GM19467 (cell line): ENCODE data around the gene LRRC28.
A peak's percentile ranks its signal among the peaks of the same experiment; 100 is the strongest.
"Not testable (repeated sequence)": the region's sequence is repeated elsewhere in the genome, so short reads cannot be mapped to it uniquely, and the experiment has no call there.

Experiments
- ATAC-seq: cut with Tn5 transposase; IDR thresholded peaks from one replicate; pipeline ENCODE4 v1.9.1; 2021; ENCODE audit warnings: mild to moderate bottlenecking, moderate library complexity; ENCODE audit not compliant: unreplicated experiment

The LRRC28 gene

DNA sequence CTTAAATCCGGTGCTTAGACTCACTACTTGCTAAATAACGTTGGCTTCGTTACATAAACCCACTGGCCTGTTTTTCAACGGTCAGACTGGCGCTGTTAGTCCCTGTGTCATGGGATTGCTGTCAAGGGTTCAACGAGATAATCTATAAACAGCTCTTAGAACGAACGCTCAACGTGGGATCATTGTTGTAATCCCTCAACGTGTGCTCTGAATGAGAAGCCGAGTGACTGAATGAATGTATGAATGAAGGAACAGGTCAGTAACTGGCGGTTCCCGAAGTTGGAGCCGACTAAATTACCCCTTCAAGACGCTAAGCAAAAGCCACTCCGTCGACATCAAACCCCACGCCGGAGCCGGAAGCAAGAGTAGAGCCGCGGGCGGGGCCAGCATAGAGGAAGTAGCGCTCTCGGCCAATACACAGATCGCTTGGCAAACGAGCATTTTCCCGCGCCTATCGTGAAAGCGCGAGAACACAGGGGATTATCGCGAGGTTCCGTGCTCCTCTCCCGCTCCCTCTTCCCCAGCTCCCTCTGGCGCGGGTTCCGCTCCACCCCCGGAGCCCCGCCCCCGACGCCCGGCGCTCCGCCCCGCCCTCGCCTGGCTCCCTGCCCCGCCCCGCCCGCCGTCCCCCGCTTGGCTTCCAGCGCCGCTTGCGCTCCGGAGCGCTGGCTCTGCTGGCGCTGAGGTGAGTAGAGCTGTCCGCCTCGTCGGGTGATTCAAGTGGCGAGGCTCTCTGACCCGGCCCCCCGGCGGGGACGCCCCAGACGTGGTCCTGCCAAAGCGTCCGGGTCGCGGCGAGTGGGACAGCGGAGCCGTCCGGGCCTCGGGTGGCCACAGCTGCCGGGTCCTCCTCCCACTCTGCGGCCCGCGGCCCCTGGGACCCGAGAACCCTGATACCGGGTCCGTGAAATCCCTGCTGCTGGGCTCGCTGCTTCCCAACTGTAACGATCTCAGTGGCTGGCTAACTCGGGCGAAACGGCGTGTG, at the start of gene LRRC28:
Gene LRRC28, plus strand, starts transcription at position 625 of the 985 bp plus-strand sequence. CDS start 4,477 bp downstream, outside the sequence.
- ATAC-seq: peak; percentile 89

DNA sequence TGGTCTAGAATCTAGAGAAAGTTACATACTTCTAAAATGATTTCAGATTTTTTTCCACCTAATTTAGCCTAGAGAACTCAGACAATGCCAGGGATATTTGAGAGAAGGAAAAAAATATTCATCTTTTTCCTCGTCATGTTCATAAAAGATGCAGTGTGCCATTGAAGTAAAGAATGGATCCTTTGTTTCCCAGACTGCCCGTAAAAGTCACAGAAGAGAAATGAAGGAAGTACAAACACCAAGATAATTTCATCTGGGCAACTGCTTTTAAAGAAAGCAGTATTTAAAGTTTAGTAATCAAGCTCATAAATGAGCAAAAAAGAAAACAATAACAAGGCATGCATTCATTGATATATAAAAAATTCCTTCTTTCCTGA, 49.1 kb upstream of the LRRC28 start:
- no peak for ATAC-seq

- ATAC-seq: no peak
Measured at GRCh38 chr15:99207672-99208071, 43.6 kb upstream of the LRRC28 start.

GRCh38 chr15:99209326-99209725, 42.0 kb upstream of the LRRC28 start:
- ATAC-seq: no peak

DNA sequence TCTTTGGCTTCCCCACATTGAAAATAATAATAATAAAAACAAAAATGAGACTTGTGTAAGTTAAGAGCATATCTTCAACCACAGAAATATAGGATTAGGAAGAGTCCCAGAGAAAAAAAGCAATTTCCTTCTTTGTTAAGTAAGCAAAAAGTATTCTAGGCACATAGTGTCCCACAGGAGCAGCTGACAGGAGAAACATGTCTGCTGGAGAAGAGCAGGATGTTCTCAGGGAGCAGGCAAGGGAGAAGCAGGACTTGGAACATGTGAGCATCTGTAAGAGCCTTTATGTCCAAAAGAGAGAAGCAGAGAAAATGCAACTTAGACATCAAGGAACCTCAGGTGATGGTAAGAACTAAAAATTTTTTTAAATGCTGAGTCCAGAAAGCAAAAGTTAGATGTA, 40.9 kb upstream of the LRRC28 start:
- no peak for ATAC-seq

GRCh38 chr15:99211926-99212325, 39.4 kb upstream of the LRRC28 start:
- ATAC-seq: no peak

- ATAC-seq: no peak
Measured at GRCh38 chr15:99212406-99212805, 38.9 kb upstream of the LRRC28 start.

- ATAC-seq: no peak
Measured at GRCh38 chr15:99213187-99213811, 38.0 kb upstream of the LRRC28 start.

DNA sequence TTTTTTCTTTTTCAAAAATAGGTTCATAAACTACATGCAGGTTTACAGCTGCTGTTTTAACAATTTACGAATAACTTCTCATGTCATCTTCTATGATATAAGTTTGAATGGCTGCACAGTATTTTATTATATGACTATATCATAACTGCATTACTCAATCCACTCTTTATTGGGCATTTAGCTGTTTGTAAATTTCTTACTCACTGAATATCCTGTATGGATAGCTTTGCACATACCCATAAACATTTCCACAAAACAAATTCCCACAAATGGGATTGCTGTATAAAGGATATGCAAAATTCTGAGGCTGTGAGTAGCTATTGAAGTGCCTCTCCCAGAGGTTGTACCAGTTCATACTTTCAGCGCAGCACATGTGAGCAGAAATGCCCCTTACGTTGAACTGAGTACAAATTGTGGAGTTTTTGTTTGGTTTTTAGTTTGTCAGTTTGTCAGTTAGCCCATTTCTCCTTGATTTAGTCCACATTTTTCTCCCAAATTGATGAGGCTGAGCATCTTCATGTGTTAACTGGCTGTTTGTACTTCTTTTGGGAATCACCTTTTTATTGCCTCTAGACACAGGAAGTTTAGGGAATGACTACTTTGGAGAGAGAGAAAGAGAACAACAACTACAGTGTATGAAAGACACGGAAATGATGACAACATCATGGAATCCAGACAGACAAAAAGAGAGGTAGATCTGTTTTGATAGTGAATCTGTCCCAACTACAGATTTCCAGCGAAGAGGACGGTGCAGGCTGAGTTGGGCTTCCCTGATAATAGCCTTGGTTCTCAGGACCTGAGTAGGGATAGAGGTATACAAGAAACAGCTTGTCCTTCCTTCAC, 26.7 kb upstream of the LRRC28 start:
- ATAC-seq: no peak

DNA sequence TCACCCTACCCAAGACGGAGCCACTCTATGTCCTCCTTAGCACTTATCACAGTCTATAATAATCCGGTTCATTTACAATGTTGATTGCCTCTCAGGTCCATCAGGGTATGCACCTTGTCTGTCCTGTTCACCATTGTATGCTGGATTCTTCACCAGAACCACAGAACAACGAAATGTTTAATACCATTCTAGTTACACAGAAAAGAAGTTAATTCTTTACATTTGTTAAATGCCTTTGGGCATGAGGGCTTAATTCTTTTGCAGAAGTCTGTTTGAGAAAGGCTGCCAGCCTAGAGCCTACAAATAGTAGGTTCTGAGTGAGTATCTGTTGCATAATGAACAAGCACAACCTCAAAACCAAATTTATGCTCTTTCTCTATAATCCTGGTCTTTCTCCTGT, 24.5 kb upstream of the LRRC28 start:
- no peak for ATAC-seq

DNA sequence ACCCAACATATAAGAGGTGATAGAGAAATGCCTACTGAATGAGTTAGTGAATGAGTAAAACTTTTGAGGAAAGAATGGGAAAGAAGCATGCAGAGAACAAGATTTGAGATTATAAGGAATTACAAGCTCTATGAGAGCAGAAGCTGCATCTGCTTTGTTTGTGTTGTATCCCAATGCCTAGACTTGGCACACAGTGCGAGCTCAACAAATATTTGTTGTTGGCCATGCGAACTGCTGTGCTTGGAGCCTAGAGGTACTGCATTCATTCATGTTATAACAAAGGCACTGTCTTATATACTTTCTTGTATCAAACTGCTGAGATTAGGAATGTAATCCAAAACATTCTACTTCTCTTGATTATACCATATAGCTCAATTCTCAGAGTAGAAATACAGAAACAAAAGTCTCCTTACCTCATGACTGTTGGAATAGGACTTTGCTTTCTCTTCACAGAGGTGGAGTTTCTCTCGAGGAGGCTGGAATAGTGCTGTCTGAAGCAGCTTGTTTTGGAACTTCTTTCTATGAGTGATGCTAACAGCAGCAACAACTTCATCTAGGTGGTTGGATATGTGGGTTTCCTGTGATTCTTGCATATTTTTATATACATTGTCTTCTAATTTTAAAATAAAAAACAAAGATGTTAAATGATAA, 23.0 kb upstream of the LRRC28 start:
- no peak for ATAC-seq

DNA sequence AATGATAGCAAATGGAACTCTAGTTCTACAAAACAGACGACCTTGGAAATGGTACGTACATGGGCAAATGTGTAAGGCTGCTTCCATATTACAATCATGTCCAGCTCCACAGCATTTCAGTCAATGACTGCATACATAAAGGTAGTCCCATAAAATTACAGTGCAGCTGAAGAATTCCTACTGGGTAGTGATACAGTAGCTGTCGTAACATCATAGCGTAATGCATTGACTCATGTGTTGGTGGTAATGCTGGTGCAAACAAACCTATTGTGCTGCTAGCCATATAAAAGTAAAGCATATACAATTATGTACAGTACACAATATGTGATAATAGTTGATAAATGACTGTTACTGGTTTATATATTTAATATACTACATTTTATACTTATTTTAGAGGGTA, 20.4 kb upstream of the LRRC28 start:
- no peak for ATAC-seq

DNA sequence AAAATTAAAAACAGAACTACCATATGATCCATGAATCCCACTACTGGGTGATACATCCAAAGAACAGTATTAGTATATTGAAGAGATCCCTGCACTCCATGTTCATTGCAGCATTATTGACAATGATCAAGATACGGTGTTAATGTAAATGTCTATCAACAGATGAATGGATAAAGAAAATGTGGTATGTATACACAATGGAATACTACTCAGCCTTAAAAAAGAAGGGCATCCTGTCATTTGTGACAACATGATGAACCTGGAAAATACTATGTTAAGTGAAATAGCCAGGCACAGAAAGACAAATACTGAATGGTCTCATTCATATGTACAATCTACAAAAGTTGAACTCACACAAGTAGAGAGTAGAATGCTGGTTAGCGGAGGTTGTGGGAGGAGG, 18.5 kb upstream of the LRRC28 start:
- ATAC-seq: no peak

DNA sequence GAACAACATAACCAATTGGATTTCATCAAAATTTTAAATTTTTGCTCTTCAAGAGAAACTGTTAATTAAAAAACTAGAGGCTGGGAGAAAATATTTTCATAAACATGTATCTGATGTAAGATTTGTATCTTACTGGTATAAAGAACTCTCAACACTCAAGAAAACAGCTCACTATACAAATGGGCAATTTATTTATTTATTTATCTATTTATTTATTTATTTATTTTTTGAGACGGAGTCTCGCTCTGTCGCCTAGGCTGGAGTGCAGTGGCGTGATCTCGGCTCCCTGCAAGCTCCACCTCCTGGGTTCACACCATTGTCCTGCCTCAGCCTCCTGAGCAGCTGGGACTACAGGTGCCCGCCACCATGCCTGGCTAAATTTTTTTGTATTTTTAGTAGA, 17.1 kb upstream of the LRRC28 start:
- ATAC-seq: not testable (repeated sequence)

DNA sequence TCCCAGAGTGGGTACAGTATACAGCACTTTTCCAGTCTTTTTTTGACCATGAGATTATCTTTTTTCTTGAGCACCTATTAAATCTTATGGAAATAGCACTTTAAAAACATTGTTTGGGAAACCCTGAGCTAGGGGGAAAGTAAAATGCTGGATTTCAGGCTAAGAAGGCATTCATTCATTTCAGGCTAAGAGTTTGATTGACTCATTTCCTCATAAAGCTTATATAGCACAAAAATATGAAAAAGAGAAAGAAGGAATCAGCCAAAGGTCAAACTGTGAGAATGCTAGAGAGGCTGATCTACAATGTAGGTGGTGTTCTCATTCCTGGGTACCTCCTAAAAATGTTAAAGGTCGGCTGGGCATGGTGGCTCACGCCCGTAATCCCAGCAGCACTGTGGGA, 12.4 kb upstream of the LRRC28 start:
- ATAC-seq: no peak

GRCh38 chr15:99239545-99240198, 11.6 kb upstream of the LRRC28 start:
- peak; percentile 82 for ATAC-seq

DNA sequence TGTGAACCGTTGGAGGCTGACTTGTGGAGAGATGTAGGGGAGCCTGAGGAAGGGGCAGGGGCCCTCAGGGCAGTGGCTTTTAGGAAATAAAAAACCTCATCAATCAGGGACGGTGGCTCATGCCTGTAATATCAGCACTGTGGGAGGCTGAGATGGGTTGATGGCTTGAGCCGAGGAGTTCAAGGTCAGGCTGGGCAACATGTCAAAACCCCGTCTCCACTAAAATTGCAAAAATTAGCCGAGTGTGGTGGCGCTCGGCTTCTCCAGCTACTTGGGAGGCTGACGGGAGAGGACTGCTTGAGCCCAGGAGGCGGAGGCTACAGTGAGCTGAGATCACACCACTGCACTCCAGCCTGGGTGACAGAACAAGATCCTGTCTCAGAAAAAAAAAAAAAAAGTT, 9.5 kb upstream of the LRRC28 start:
- no peak for ATAC-seq

- ATAC-seq: no peak
Measured at GRCh38 chr15:99244306-99244705, 7.0 kb upstream of the LRRC28 start.

- ATAC-seq: no peak
Measured at GRCh38 chr15:99247062-99247461, 4.2 kb upstream of the LRRC28 start.

- no peak for ATAC-seq
Measured at GRCh38 chr15:99248000-99248715, 3.1 kb upstream of the LRRC28 start.
